ENCODE results near the gene STK4. TPM values are rescaled to one million over a fixed set of nuclear protein-coding genes. Genes with fewer than 3 reads are reported as not detected.

STK4 gene
- total and polyA plus RNA-seq, 2 donors (not counting 3 experiments of a cell fraction or from before 2014, with no cell fraction given), result 9.1 to 29.6 TPM

DNA sequence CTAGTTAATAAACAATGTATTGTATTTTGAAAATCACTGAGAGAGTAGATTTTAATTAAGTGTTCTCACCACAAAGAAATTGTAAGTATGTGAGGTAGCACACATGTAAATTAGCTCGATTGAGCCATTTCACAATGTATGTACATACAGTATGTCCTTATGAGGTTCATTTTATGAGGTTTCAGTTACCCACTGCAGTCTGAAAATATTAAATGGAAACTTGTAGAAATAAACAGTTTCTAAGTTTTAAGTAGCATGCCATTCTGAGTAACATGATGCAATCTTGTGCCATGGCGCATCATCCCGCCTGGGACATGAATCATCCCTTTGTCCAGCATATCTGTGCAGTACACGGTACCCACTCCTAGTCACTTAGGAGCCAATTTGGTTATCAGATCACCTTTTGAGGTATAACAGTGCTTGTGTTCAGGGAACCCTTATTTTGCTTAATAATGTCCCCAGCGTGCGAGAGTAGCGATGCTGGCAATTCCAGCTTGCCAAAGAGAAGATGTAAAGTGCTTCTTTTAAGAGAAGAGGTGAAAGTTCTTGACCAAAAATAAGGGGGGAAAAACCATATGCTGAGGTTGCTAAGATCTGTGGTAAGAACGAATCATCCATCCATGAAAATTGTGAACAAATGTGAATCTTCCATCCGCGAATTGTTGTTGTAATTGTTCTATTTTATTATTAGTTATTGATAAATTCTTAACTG, 69.9 kb downstream of the STK4 start:
- no peak overlapping the region for H3K9ac ChIP-seq (replicated peaks; ENCODE audit: extremely low read depth, insufficient read depth, low read length)
- H3K27ac ChIP-seq (ENCODE audit: insufficient read depth, low read depth, low read length), result no peak overlapping the region
- H3K79me2 ChIP-seq (ENCODE audit: control insufficient read depth, insufficient read depth, low read length), result no peaks in the 10 kb centered on the region
- CTCF ChIA-PET, result interaction anchor here (1.0 to 2.0 kb wide), 6 partner anchors 8 to 256 kb away, joined by 3 to 15 read pairs (median 6); no protein-coding TSS in a partner anchor
- no peak overlapping the region for H3K4me3 ChIP-seq (replicated peaks in 1 of 3; ENCODE audit: insufficient read depth in 1 of 3, low read depth in 1 of 3, low read length in 3 of 3)
- intact Hi-C loops (cut with micrococcal nuclease), result no loop called here
- POLR2A ChIA-PET, result no interaction called here
- no peak overlapping the region for H2AFZ ChIP-seq (ENCODE audit: low read depth, low read length)
- TF ChIP-seq GATA2 (IDR thresholded peaks at IDR 0.05; ENCODE audit: insufficient read depth, insufficient read length, low read depth, low read length), result no peak
- TF ChIP-seq MYC (IDR thresholded peaks at IDR 0.05; ENCODE audit: low read depth, low read length), result no peak
- no peak for TF ChIP-seq EZH2 (IDR thresholded peaks at IDR 0.05; ENCODE audit: borderline replicate concordance, low read depth, low read length, severe bottlenecking)
- no peak for TF ChIP-seq POLR2A (IDR thresholded peaks at IDR 0.05; ENCODE audit: low read depth, low read length)
- no peak for TF ChIP-seq POLR2AphosphoS5 (IDR thresholded peaks at IDR 0.05; ENCODE audit: insufficient read depth, low read depth, low read length)
- no peak for TF ChIP-seq MAX (IDR thresholded peaks at IDR 0.05; ENCODE audit: insufficient read depth, insufficient read length)
- no peak for TF ChIP-seq FOS (IDR thresholded peaks at IDR 0.05; ENCODE audit: borderline replicate concordance, insufficient read depth, low read length)
- TF ChIP-seq, protein P1, sequence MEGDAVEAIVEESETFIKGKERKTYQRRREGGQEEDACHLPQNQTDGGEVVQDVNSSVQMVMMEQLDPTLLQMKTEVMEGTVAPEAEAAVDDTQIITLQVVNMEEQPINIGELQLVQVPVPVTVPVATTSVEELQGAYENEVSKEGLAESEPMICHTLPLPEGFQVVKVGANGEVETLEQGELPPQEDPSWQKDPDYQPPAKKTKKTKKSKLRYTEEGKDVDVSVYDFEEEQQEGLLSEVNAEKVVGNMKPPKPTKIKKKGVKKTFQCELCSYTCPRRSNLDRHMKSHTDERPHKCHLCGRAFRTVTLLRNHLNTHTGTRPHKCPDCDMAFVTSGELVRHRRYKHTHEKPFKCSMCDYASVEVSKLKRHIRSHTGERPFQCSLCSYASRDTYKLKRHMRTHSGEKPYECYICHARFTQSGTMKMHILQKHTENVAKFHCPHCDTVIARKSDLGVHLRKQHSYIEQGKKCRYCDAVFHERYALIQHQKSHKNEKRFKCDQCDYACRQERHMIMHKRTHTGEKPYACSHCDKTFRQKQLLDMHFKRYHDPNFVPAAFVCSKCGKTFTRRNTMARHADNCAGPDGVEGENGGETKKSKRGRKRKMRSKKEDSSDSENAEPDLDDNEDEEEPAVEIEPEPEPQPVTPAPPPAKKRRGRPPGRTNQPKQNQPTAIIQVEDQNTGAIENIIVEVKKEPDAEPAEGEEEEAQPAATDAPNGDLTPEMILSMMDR (IDR thresholded peaks at IDR 0.05; ENCODE audit: extremely low read depth in 1 of 2, insufficient read depth in 1 of 2, low read depth in 1 of 2, low read length in 2 of 2), result no peak
- no peak for TF ChIP-seq JUN (IDR thresholded peaks at IDR 0.05; ENCODE audit: borderline replicate concordance, insufficient read depth, insufficient read length, low read depth)
- peak; percentile 21 for DNase-seq (ENCODE audit: low read depth, low spot score)
- no peaks in the 10 kb centered on the region for H3K9me1 ChIP-seq (replicated peaks; ENCODE audit: control insufficient read depth, extremely low read depth, insufficient read depth, low read length)
- H3K4me1 ChIP-seq (ENCODE audit: control insufficient read depth, extremely low read depth, insufficient read depth, low read length), result peaks cover 11% of the 10 kb centered on the region
- no peaks in the 10 kb centered on the region for H3K27me3 ChIP-seq (ENCODE audit: control insufficient read depth in 2 of 2, insufficient read depth in 2 of 2, low read length in 2 of 2)
- FAIRE-seq, result no peak
- no peaks in the 10 kb centered on the region for H3K9me3 ChIP-seq (replicated peaks; ENCODE audit: control insufficient read depth, insufficient read depth, low read length)
- BruUV-seq (replicated peaks), result no TSS peak
- H4K20me1 ChIP-seq (replicated peaks; ENCODE audit: control insufficient read depth, extremely low read depth, insufficient read depth, low read length), result no peaks in the 10 kb centered on the region
- dilution Hi-C loops (cut with MboI; ENCODE audit: extremely low pct_ligation_motif_present, low sequenced_read_pairs), result no loop called here
- no peaks in the 10 kb centered on the region for H3K36me3 ChIP-seq (ENCODE audit: control insufficient read depth in 2 of 2, extremely low read depth in 1 of 2, insufficient read depth in 2 of 2, low read length in 2 of 2)
- no peak overlapping the region for H3K4me2 ChIP-seq (ENCODE audit: insufficient read depth, low read length)

Data from endothelial cell of umbilical vein (primary cell).